HepG2 (cell line): ENCODE measurements around the gene LDAH. TPM values are rescaled to one million over a fixed set of nuclear protein-coding genes. Genes with fewer than 3 reads are reported as not detected.

Experiments used
- ATAC-seq: fragments of 200-7000 bp; cut with Tn5 transposase; 3 replicates; pipeline ENCODE4 v1.9.1; 2020; ENCODE audit warnings: mild to moderate bottlenecking, moderate library complexity
- BruUV-seq: library from RNA; stranded (reverse); fragments of 400-500 nt; replicated peaks from 2 replicates; lab custom pipeline; 2021; lab: Mats Ljungman, UMichigan
- CTCF ChIA-PET: fragments of 300-600 bp; formaldehyde crosslinking; extraction: SDS; loops from one replicate; lab custom pipeline; 2021; ENCODE audit warnings: low total read pairs, inconsistent platforms, low intra/inter-chr PET ratio; lab: Yijun Ruan, JAX
- POLR2A ChIA-PET: fragments of 350-600 bp; sonication (Branson Sonifier 250); formaldehyde crosslinking; loops from one replicate; lab custom pipeline; 2020; ENCODE audit warnings: antibody characterized with exemption, inconsistent platforms; lab: Yijun Ruan, JAX
- DNase-seq: peaks from one replicate; pipeline ENCODE4 v3.0.0-alpha.2; 2015; ENCODE audit warnings: low spot score
- FAIRE-seq: peaks from 3 replicates; lab custom pipeline; 2011; peaks lifted over from hg19 to GRCh38; lab: Jason Lieb, UNC
- H2AFZ ChIP-seq: one replicate; pipeline ENCODE4 v1.6.1; 2011; ENCODE audit warnings: low read length, inconsistent platforms
- H3K27ac ChIP-seq: fragments of 300-600 bp; 3 replicates; pipeline ENCODE4 v1.8.0; 2011; ENCODE audit warnings: mixed run types, mild to moderate bottlenecking, mixed read lengths, low read length, inconsistent platforms; ENCODE audit not compliant: insufficient read depth; ENCODE audit errors: extremely low read length
- H3K27me3 ChIP-seq, 2 experiments: fragments of 200-600 bp in 1 of 2; 2 replicates in 1 of 2; 3 replicates in 1 of 2; pipeline versions ENCODE4 v1.6.0 to v1.8.0; 2011; ENCODE audit warnings: low read length in 2 of 2, mild to moderate bottlenecking in 2 of 2, moderate library complexity in 2 of 2, inconsistent platforms in 1 of 2; ENCODE audit not compliant: insufficient read depth in 2 of 2, control insufficient read depth in 1 of 2
- H3K36me3 ChIP-seq, 2 experiments: fragments of 200-600 bp in 1 of 2; replicated peaks in 1 of 2; 2 replicates in 1 of 2; 3 replicates in 1 of 2; pipeline versions ENCODE4 v1.5.1 to v1.8.0; 2011; ENCODE audit warnings: low read length in 2 of 2, inconsistent platforms in 1 of 2; ENCODE audit not compliant: insufficient read depth in 2 of 2, control insufficient read depth in 1 of 2
- H3K4me1 ChIP-seq: 2 replicates; pipeline ENCODE4 v1.5.1; 2012; ENCODE audit warnings: low read length, inconsistent platforms; ENCODE audit not compliant: insufficient read depth
- H3K4me2 ChIP-seq: 2 replicates; pipeline ENCODE4 v1.6.0; 2011; ENCODE audit warnings: low read depth, low read length, inconsistent platforms
- H3K4me3 ChIP-seq, 3 experiments: fragments of 200-600 bp in 1 of 3; sonication (generic), shearing (Covaris generic) in 1 of 3; replicated peaks in 1 of 3; 2 replicates each; pipeline ENCODE4 v1.5.1; 2011 to 2016; ENCODE audit warnings: low read length in 3 of 3, inconsistent platforms in 2 of 3, low read depth in 2 of 3, mild to moderate bottlenecking in 2 of 3, control low read depth in 1 of 3, mixed read lengths in 1 of 3; ENCODE audit not compliant: insufficient read depth in 1 of 3
- H3K79me2 ChIP-seq: one replicate; pipeline ENCODE4 v1.6.1; 2011; ENCODE audit warnings: low read length, inconsistent platforms; ENCODE audit not compliant: insufficient read depth
- H3K9ac ChIP-seq: 2 replicates; pipeline ENCODE4 v1.6.0; 2011; ENCODE audit warnings: mild to moderate bottlenecking, low read depth, low read length, inconsistent platforms; ENCODE audit not compliant: insufficient read depth
- H3K9me3 ChIP-seq: 2 replicates; pipeline ENCODE4 v1.5.1; 2012; ENCODE audit warnings: mild to moderate bottlenecking, low read length
- H4K20me1 ChIP-seq: 2 replicates; pipeline ENCODE4 v1.6.0; 2011; ENCODE audit warnings: inconsistent platforms, mild to moderate bottlenecking, low read length, moderate library complexity; ENCODE audit not compliant: insufficient read depth
- ARID2 ChIP-seq: sonication (generic); formaldehyde crosslinking; IDR thresholded peaks from 2 replicates; pipeline ENCODE4 v1.8.1; 2022; ENCODE audit warnings: mild to moderate bottlenecking, missing genetic modification reagents, borderline replicate concordance
- ESRRA ChIP-seq: sonication (generic); formaldehyde crosslinking; IDR thresholded peaks from 2 replicates; pipeline ENCODE4 v1.5.1; 2020; ENCODE audit warnings: mild to moderate bottlenecking, low read depth, missing genetic modification reagents
- HNRNPK ChIP-seq: fragments of 200-400 bp; formaldehyde crosslinking; IDR thresholded peaks from 2 replicates; pipeline ENCODE4 v1.6.1; 2018; ENCODE audit warnings: low read length, low read depth, moderate library complexity, mild to moderate bottlenecking; ENCODE audit not compliant: poor library complexity, severe bottlenecking
- KLF11 ChIP-seq: IDR thresholded peaks from 2 replicates; pipeline ENCODE4 v1.6.1; 2016; ENCODE audit warnings: missing compliant biosample characterization
- MEIS1 ChIP-seq: sonication (generic); formaldehyde crosslinking; IDR thresholded peaks from 2 replicates; pipeline ENCODE4 v1.9.0; 2021; ENCODE audit warnings: mild to moderate bottlenecking, missing genetic modification reagents, moderate library complexity, borderline replicate concordance
- MIER3 ChIP-seq: IDR thresholded peaks from 2 replicates; pipeline ENCODE4 v1.6.1; 2016; ENCODE audit warnings: missing compliant biosample characterization, borderline replicate concordance
- NFATC3 ChIP-seq: sonication (generic); formaldehyde crosslinking; IDR thresholded peaks from 2 replicates; pipeline ENCODE4 v1.5.1; 2020; ENCODE audit warnings: mild to moderate bottlenecking, missing genetic modification reagents
- PRDM10 ChIP-seq: sonication (generic); formaldehyde crosslinking; IDR thresholded peaks from 2 replicates; pipeline ENCODE4 v1.4.0; 2020; ENCODE audit warnings: low read depth, missing genetic modification reagents
- RFXAP ChIP-seq: sonication (generic); formaldehyde crosslinking; IDR thresholded peaks from 2 replicates; pipeline ENCODE4 v1.4.0; 2020; ENCODE audit warnings: missing genetic modification reagents, borderline replicate concordance
- SOX13 ChIP-seq, 3 experiments: fragments of 450-650 bp in 1 of 3; sonication (generic) in 1 of 3; formaldehyde crosslinking in 1 of 3; IDR thresholded peaks in 2 of 3; conservative IDR thresholded peaks in 1 of 3; 2 replicates each; pipeline versions ENCODE4 v1.5.0 to v1.6.1; 2016 to 2020; ENCODE audit warnings: antibody characterized with exemption in 1 of 3, mild to moderate bottlenecking in 1 of 3, missing compliant biosample characterization in 1 of 3, missing genetic modification reagents in 1 of 3, moderate library complexity in 1 of 3
- ZNF780A ChIP-seq: sonication (generic); formaldehyde crosslinking; IDR thresholded peaks from 2 replicates; pipeline ENCODE4 v1.8.0; 2022; ENCODE audit warnings: mild to moderate bottlenecking, missing genetic modification reagents, moderate library complexity
- WGBS: methylation state at CpG from one replicate; pipeline ENCODE4 v1.1.6; 2017; ENCODE audit warnings: low lambda C conversion rate; 5-methylcytosine and 5-hydroxymethylcytosine counted together
- in situ Hi-C: cut with HindIII; loops from 2 replicates; pipeline ENCODE4 v1.10.0; 2017; ENCODE audit warnings: low pct_unique_long_range_greater_than_20kb; ENCODE audit not compliant: extremely low pct_ligation_motif_present
- intact Hi-C: fragments of 100-400 bp; cut with micrococcal nuclease; formaldehyde crosslinking; loops from one replicate; pipeline ENCODE4 v1.10.0; 2022; ENCODE audit not compliant: unreplicated experiment
- polyA plus RNA-seq, 8 experiments: library from polyadenylated mRNA; depleted of rRNA in 3 of 8; stranded (reverse) in 7 of 8; unstranded in 1 of 8; fragments of >200 nt; fragmentation: Illumina TruSeq in 4 of 8; extraction: Trizol in 4 of 8; gene quantifications; 2 replicates each; pipeline versions ENCODE4 v1.2.1 to v1.2.3, GENCODE V29; 2011 to 2016; ENCODE audit warnings: low read depth in 4 of 8, missing spikeins in 1 of 8, mixed read lengths in 1 of 8; ENCODE audit not compliant: insufficient read depth in 1 of 8
- total RNA-seq, 5 experiments: library from RNA; depleted of rRNA; stranded (reverse); fragments of >200 nt; fragmentation: Illumina TruSeq; extraction: Trizol; gene quantifications; 2 replicates each; pipeline ENCODE4 v1.2.3, GENCODE V29; 2016; ENCODE audit warnings: low read depth in 1 of 5

The LDAH gene
- total and polyA plus RNA-seq, 2 of the 13 experiments (the other 11 are each of a cell fraction or from before 2014, with no cell fraction given): 28.8 to 46.2 TPM

DNA sequence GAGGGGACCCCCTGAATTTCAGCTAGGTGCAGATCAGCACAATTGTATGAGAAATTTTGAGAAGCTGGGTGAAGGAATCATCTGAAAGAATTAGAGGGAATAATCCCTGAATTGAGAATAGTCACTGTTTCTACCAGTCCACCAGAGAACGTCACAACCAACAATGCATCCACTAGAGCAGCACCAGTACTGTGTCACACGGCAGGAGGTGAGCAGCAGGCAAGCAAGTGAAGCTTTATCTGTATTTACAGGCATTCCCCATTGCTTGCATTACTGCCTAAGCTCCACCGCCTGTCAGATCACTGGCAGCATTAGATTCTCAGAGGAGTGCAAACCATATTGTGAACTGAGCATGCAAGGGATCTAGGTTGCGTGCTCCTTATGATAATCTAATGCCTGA is 115.3 kb downstream of the LDAH start:
- Histone ChIP-seq H3K9ac (no peak overlapping the region), H3K4me1 (no peaks in the 10 kb centered on the region), H4K20me1 (no peaks in the 10 kb centered on the region), H3K4me2 (no peak overlapping the region), H3K27me3 (no peaks in the 10 kb centered on the region), H3K36me3 (peaks cover 0 to 1% of the 10 kb centered on the region in 2 experiments; a peak in 2 of 5 replicates), H3K4me3 (no peak overlapping the region), H3K79me2 (peaks cover 3% of the 10 kb centered on the region), H3K9me3 (no peaks in the 10 kb centered on the region), H3K27ac (no peak overlapping the region), H2AFZ (no peak overlapping the region)
- CTCF ChIA-PET: no interaction called here
- FAIRE-seq (no peak), DNase-seq (no peak), ATAC-seq (no peak)
- intact Hi-C loops: no loop called here
- no TSS peak for BruUV-seq
- POLR2A ChIA-PET: no interaction called here
- WGBS: 100% methylated on average over 4 of the region's 4 CpGs
- TF ChIP-seq ZNF780A (CRISPR knock-in tag): no peak
- no peak for TF ChIP-seq KLF11 (CRISPR knock-in tag)
- TF ChIP-seq HNRNPK: no peak
- TF ChIP-seq ESRRA (CRISPR knock-in tag): no peak
- no peak for TF ChIP-seq NFATC3 (CRISPR knock-in tag)
- TF ChIP-seq RFXAP: no peak
- no peak for TF ChIP-seq ARID2 (CRISPR knock-in tag)
- no peak for TF ChIP-seq MEIS1 (CRISPR knock-in tag)
- TF ChIP-seq PRDM10 (CRISPR knock-in tag): no peak
- TF ChIP-seq SOX13 (IDR thresholded peaks at IDR 0.05): no peak
- no peak for TF ChIP-seq SOX13 (CRISPR knock-in tag; conservative IDR thresholded peaks at IDR 0.05 in 1 of 2, IDR thresholded peaks at IDR 0.05 in 1 of 2)
- no peak for TF ChIP-seq MIER3 (CRISPR knock-in tag)
- in situ Hi-C loops: no loop called here
